ENCODE results near the gene NDP. TPM values are rescaled to one million over a fixed set of nuclear protein-coding genes. Genes with fewer than 3 reads are reported as not detected.

Gene NDP
- total RNA-seq, 1 donor from 2014 or later, result 0.29 TPM

GRCh38 chrX:43970528-43970927, 2.7 kb downstream of the NDP start:
- TF ChIP-seq, protein P1, sequence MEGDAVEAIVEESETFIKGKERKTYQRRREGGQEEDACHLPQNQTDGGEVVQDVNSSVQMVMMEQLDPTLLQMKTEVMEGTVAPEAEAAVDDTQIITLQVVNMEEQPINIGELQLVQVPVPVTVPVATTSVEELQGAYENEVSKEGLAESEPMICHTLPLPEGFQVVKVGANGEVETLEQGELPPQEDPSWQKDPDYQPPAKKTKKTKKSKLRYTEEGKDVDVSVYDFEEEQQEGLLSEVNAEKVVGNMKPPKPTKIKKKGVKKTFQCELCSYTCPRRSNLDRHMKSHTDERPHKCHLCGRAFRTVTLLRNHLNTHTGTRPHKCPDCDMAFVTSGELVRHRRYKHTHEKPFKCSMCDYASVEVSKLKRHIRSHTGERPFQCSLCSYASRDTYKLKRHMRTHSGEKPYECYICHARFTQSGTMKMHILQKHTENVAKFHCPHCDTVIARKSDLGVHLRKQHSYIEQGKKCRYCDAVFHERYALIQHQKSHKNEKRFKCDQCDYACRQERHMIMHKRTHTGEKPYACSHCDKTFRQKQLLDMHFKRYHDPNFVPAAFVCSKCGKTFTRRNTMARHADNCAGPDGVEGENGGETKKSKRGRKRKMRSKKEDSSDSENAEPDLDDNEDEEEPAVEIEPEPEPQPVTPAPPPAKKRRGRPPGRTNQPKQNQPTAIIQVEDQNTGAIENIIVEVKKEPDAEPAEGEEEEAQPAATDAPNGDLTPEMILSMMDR (IDR thresholded peaks at IDR 0.05; ENCODE audit: unreplicated experiment), result no peak
- DNase-seq (ENCODE audit: low spot score in 2 of 2, unreplicated experiment in 2 of 2), result no peak
- H3K9me3 Mint-ChIP-seq, result peaks cover 4% of the 10 kb centered on the region
- H3K27ac Mint-ChIP-seq, result no peak overlapping the region
- H3K4me3 Mint-ChIP-seq, result no peak overlapping the region
- peaks cover 6% of the 10 kb centered on the region for H3K4me1 Mint-ChIP-seq
- peaks cover 34% of the 10 kb centered on the region for H3K27me3 Mint-ChIP-seq (ENCODE audit: low read depth)
- no peaks in the 10 kb centered on the region for H3K36me3 Mint-ChIP-seq

DNA sequence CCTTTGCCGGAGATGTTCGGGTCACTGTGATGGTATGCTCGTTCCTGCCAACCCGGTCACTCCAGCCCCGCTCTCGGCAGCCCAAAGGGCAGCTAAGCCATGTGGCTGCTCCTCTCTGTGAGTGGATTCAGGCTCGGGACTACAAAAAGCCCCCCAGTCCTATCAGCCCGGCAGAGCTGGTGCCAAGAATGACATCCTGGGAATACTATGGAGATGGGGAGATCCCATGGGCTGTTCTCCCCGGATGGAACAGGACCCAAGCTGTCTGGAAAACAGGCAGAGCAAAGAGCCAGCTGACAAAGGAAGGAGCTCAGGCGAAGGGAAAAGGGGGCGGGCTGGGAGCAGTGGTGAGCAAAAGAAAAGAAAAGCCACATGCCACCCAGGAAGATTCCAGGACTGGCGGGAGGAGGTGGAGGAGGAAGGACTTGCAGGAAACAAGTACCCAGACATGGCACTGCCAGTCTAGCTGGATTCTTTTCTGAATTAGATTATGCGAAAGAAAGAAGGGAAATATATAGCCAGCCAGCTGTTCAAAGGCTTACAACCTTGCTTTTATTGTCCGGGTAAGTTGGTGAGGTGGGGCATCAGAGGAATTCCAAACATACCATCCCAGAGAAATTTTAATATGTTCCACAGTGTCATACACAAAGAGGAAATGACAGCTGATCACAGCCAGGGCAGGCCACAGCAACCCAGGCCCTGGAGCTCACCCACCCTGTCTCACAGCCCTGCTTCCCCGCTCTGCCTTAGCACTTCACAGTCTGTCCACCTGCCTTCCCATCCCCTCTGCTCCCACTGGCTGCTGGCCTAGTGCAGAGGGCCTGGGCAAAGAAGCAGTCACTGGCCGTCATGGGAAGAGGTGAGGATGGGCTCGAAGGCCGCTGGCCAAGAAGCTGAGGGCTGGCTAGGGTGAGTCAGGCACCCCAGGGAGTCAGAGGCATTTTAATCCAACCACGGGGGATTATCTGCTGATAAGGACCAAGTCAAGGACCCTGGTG, 3.4 kb downstream of the NDP start:
- DNase-seq (ENCODE audit: low spot score in 2 of 2, unreplicated experiment in 2 of 2), result no peak
- H3K9me3 Mint-ChIP-seq, result peaks cover 3% of the 10 kb centered on the region
- peaks cover 27% of the 10 kb centered on the region for H3K27me3 Mint-ChIP-seq (ENCODE audit: low read depth)
- no peak overlapping the region for H3K27ac Mint-ChIP-seq
- TF ChIP-seq, protein P1 (IDR thresholded peaks at IDR 0.05; ENCODE audit: unreplicated experiment), result no peak
- H3K4me3 Mint-ChIP-seq, result no peak overlapping the region
- no peaks in the 10 kb centered on the region for H3K36me3 Mint-ChIP-seq
- peaks cover 6% of the 10 kb centered on the region for H3K4me1 Mint-ChIP-seq

DNA sequence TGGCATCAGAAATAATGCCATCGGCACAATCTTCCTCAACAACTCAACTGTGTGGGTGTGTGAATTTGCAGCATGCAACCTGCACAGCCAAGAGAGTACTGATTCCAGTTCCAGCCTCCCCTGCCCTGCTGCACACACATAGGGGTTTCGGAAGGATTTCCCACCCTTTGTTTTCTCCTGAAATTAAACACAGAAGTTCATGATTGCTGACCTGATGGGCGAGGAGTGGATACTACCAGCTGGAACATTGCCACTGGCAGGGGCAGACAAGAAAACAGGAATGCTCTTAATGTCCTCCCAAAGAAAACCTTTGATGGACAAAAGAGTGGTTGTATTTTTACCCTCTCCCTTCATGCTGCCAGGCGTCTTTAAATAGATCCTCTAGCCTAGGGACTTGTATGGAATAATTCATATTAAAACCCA, 4.8 kb downstream of the NDP start:
- DNase-seq (ENCODE audit: low spot score in 2 of 2, unreplicated experiment in 2 of 2), result no peak
- Mint-ChIP-seq H3K4me3 (no peak overlapping the region), H3K4me1 (peaks cover 4% of the 10 kb centered on the region), H3K36me3 (no peaks in the 10 kb centered on the region), H3K27ac (no peak overlapping the region), H3K9me3 (peaks cover 4% of the 10 kb centered on the region), H3K27me3 (ENCODE audit: low read depth) (peaks cover 16% of the 10 kb centered on the region)
- TF ChIP-seq, protein P1 (IDR thresholded peaks at IDR 0.05; ENCODE audit: unreplicated experiment), result no peak

DNA sequence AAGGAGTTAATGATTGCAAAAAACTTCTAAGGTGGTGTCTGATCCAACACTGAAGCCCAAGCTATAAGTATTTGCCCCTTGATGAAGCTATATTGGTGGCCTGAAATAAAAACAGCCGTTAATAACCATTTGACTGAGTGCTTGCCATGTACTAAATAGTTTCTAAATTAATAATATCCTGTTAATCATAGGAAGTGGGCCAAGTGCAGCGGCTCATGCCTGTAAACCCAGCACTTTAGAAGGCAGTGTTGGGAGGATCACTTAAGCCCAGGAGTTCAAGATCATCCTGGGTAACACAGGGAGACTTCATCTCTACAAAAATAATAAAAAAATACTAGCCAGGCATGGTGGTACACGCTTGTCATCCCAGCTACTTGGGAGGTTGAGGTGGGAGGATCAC, 8.3 kb downstream of the NDP start:
- Mint-ChIP-seq H3K27ac (no peak overlapping the region), H3K9me3 (peaks cover 18% of the 10 kb centered on the region), H3K27me3 (ENCODE audit: low read depth) (peaks cover 2% of the 10 kb centered on the region), H3K4me3 (no peak overlapping the region), H3K36me3 (no peaks in the 10 kb centered on the region), H3K4me1 (peaks cover 3% of the 10 kb centered on the region)
- DNase-seq (ENCODE audit: low spot score in 2 of 2, unreplicated experiment in 2 of 2), result no peak
- TF ChIP-seq, protein P1 (IDR thresholded peaks at IDR 0.05; ENCODE audit: unreplicated experiment), result no peak

DNA sequence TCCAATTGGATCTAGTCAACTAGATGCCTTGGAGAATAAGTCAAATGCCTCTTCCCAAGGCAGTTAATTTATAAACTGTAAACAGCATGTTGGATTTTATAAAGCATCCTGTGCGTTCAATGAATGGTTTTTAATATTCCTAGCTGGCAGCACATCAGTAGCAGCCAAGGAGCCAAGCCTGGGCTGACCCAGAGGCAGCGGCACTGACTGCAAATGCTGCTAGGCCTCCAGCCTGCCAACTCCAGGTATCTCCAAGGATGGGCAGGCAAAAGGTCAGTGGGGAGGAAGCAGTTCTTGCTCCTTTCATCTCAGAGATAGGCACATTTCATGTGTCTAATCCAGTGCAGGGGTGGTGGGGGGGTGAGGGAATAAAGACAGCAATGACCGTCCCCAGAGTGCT, 9.5 kb downstream of the NDP start:
- peaks cover 2% of the 10 kb centered on the region for H3K27me3 Mint-ChIP-seq (ENCODE audit: low read depth)
- TF ChIP-seq, protein P1 (IDR thresholded peaks at IDR 0.05; ENCODE audit: unreplicated experiment), result no peak
- H3K9me3 Mint-ChIP-seq, result peaks cover 18% of the 10 kb centered on the region

More for the DNA sequence above, 9.5 kb downstream of the NDP start:
- no peak for DNase-seq (ENCODE audit: low spot score in 2 of 2, unreplicated experiment in 2 of 2)
- Mint-ChIP-seq H3K4me1 (no peaks in the 10 kb centered on the region), H3K4me3 (no peak overlapping the region), H3K27ac (no peak overlapping the region), H3K36me3 (no peaks in the 10 kb centered on the region)

Measured in mesothelial cell of epicardium (in vitro differentiated cells).